Measurements from ENCODE around the gene TNNC1. TPM values are rescaled to one million over a fixed set of nuclear protein-coding genes. Genes with fewer than 3 reads are reported as not detected.

Gene TNNC1
- total RNA-seq, 1 experiment from 2014 or later = 7.2 TPM

DNA sequence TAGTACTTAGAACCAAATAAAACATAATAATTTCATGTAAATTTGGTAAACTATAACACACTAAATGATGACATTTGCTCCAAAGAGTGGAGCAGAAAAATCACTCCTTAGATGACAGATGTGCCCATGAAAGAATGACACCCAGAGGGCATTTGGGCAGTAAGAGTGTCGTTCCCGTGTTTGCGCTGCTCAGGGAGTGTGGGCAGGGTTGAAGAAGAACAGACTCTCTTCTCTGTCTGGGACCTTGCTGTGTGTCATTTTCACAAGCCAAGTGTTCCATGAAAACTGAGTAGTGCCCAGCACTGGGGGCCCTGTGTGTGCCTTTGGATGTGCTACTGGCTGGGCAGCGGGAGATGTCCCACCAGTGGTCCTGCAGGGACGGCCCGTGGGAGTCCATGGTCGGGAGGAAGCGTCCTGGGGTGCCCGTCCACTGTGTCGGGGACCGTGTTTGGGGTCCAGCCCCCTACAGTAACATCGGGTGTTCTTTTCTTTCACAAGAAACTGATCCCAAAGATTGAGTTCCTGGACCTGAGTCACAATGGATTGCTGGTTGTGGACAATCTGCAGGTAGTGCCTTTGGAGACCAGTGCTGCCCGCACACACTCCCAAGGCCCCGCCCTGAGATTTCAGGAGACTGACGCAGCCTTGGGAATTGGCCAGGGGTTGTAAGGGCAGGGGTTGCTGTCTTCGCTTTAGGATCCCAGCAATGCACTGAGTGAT lies 23.4 kb upstream of the TNNC1 start:
- no peaks in the 10 kb centered on the region for H3K27me3 ChIP-seq (ENCODE audit: control insufficient read depth, insufficient read depth, low read length)
- H3K4me3 ChIP-seq (ENCODE audit: insufficient read depth, low read depth, low read length) = no peak overlapping the region
- no peak for DNase-seq
- peaks cover 63% of the 10 kb centered on the region for H3K36me3 ChIP-seq (replicated peaks; ENCODE audit: control insufficient read depth, insufficient read depth, low read length)

DNA sequence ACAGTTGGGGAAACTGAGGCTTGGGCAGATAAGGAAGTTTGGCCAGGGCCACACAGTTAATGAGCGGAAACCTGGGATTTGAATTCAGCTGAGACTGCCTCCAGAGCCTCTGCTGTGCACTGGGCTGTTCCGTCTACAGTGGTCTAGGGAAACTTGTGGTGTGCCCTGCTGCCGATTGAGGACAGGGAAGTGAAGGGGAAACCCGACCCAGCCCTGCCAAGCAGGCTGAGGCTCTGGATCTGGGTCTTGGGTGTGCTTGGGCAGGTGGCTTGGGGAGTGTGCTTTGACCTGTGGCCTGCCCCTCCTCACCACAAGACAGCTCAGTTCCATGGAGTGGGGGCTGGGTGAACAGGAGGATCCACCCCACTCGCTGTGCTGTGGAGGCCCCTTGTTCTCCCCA lies 19.2 kb upstream of the TNNC1 start:
- no peak overlapping the region for H3K4me3 ChIP-seq (ENCODE audit: insufficient read depth, low read depth, low read length)
- H3K36me3 ChIP-seq (replicated peaks; ENCODE audit: control insufficient read depth, insufficient read depth, low read length) = peaks cover 52% of the 10 kb centered on the region
- no peak for DNase-seq
- no peaks in the 10 kb centered on the region for H3K27me3 ChIP-seq (ENCODE audit: control insufficient read depth, insufficient read depth, low read length)

DNA sequence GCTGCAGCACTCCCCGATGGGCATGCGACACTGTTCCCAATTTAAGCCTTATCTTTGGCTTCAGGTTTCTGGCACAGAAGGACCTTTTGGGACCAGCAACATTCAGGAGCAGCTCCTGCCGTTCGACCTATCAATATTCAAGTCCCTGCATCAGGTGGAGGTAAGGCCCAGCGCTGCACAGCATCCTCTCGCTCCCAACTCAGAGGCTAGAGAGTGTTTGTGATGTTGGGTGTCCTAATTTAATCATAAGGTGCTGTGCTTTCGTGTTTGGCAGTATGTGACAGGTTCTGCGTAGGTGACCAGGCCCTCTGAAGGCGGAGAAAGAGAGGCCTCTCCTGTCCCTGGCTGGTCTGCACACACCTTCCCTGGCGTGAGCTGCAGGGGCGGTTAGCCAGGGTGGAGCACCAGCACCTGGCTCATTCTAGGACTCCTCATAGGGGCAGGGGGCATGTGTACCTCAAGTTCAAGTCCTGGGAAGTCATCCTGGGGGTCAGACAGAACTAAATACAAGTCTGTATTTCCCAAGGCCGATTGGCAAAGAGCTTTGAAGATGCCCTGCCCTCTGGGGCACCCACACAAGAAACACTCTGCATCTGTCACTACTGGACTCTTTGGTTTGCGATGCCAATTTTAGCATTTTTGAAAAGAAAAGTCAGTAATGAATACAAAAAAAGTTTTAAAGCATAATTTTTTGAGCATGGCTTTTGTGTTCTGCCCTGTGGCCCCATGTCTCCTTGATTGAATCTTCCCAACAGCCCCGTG lies 18.6 kb upstream of the TNNC1 start:
- H3K27me3 ChIP-seq (ENCODE audit: control insufficient read depth, insufficient read depth, low read length) = no peaks in the 10 kb centered on the region
- H3K4me3 ChIP-seq (ENCODE audit: insufficient read depth, low read depth, low read length) = no peak overlapping the region
- H3K36me3 ChIP-seq (replicated peaks; ENCODE audit: control insufficient read depth, insufficient read depth, low read length) = peaks cover 47% of the 10 kb centered on the region
- no peak for DNase-seq

DNA sequence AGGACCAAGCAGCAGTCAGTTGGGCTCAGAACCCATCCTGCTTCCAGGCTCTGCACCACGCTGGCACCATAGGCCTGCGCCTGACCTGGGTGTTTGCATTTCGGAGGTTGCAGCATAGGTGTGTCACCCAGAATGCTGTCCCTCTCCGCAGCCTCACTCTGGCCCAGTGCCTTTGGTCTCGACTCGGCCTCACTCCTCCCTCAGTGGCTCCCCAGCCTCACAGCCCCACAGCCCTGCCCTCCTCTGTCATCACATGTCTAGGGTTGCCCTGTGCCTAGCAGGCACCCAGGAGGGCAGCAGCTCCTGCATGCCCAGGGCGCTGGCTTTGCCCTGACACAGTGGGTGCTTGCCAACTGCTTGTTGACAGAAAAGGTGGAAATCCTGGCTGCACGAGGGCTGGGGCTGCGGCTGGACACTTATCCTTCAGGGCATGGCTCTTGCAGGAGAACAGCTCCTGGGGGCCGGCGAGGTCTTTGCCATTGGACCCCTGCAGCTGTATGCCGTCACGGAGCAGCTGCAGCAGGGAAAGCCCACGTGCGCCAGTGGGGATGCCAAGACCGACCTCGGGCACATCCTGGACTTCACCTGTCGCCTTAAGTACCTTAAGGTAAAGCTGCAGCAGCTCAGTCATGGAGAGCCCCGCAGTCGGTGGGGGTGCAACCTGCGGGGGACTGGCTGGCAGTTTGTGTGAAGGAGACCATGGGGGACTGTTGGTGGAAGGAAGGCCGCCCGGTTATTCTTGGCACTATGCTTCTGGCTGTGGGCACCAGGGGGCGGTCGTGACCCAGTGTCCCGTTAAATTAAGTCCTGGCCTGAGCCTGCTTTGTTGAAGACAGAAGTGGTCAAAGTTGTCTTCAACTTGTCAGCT lies 17.8 kb upstream of the TNNC1 start:
- Histone ChIP-seq H3K36me3 (replicated peaks; ENCODE audit: control insufficient read depth, insufficient read depth, low read length) (peaks cover 44% of the 10 kb centered on the region), H3K27me3 (ENCODE audit: control insufficient read depth, insufficient read depth, low read length) (no peaks in the 10 kb centered on the region), H3K4me3 (ENCODE audit: insufficient read depth, low read depth, low read length) (no peak overlapping the region)
- peak; percentile 89 for DNase-seq

DNA sequence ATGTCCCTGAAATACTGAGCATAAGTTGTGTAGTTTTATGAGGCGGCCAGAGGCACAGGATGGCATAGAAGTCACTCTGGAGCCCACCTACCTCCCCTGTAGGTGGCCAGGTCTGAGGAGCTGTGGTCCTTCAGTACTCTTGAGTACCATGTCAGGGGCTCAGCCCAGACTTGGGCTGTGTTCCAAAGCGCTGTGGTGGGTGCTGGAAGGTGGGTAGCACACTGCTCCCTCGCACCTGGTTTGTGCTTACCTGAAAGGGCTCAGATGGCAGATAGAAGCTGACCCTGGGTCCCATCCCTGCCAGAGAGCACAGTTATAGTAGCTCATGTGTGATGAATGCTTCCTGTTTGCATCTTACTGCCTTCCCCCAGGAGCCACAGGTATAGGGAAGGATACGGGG lies 17.1 kb upstream of the TNNC1 start:
- no peak overlapping the region for H3K4me3 ChIP-seq (ENCODE audit: insufficient read depth, low read depth, low read length)
- peaks cover 39% of the 10 kb centered on the region for H3K36me3 ChIP-seq (replicated peaks; ENCODE audit: control insufficient read depth, insufficient read depth, low read length)
- DNase-seq = no peak
- H3K27me3 ChIP-seq (ENCODE audit: control insufficient read depth, insufficient read depth, low read length) = no peaks in the 10 kb centered on the region

DNA sequence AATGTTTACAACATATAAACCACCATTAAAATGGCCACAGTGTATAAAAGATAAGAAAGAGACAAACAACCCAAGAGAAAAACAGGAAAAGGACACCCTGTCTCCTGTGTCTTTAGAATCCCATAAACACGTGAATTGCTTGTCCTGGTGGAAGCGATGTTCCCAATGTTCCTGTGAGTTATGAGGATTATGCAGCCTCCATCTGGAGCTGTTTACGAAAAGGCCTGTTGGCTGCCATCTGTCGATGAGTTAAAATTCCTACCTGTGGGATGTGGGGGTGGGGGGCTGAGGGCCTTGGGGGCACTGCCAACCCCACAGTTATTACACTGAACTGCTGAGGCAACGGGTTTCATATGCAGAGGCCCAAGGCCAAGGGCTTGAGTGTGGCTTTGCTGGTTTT lies 15.2 kb upstream of the TNNC1 start:
- no peaks in the 10 kb centered on the region for H3K27me3 ChIP-seq (ENCODE audit: control insufficient read depth, insufficient read depth, low read length)
- DNase-seq = no peak
- no peak overlapping the region for H3K4me3 ChIP-seq (ENCODE audit: insufficient read depth, low read depth, low read length)
- H3K36me3 ChIP-seq (replicated peaks; ENCODE audit: control insufficient read depth, insufficient read depth, low read length) = peaks cover 32% of the 10 kb centered on the region

DNA sequence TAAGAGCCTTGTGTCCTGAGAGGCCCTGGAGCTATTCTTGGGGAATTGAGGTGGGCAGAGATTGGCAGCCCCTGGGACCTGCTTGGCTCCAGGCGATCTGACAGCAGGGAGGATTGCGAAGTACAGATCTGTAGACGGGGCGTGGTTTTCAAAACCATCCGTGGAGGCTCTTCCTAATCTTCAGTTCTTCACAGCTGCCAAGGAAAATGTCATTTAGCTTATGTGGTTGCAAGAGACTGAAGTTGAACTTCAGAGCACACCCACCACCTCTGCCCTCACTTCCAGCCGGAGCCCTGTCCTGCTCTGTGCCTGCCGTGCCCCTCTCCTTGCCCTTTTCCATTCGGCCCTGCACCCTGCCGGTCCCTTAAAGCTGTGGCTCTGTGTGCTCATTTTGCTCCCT lies 14.5 kb upstream of the TNNC1 start:
- no peak for DNase-seq
- no peak overlapping the region for H3K4me3 ChIP-seq (ENCODE audit: insufficient read depth, low read depth, low read length)
- no peaks in the 10 kb centered on the region for H3K27me3 ChIP-seq (ENCODE audit: control insufficient read depth, insufficient read depth, low read length)
- H3K36me3 ChIP-seq (replicated peaks; ENCODE audit: control insufficient read depth, insufficient read depth, low read length) = peaks cover 26% of the 10 kb centered on the region

DNA sequence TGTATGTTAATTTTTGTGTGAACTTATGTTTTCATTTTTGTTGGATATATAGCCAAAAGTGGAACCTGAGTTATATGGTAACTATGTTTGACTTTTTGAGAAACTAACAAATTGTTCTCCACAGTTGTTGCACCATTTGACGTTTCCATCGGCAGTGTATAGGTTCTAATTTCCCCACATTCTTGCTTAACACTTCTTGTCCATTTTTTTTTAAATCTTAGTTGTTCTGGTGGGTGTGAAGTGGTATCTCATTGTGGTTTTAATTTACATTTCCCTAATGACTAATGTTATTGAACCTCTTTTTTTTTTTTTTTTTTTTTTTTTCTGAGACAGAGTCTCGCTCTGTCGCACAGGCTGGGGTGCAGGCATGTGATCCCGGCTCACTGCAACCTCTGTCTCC lies 9.6 kb upstream of the TNNC1 start:
- Histone ChIP-seq H3K27me3 (ENCODE audit: control insufficient read depth, insufficient read depth, low read length) (no peaks in the 10 kb centered on the region), H3K4me3 (ENCODE audit: insufficient read depth, low read depth, low read length) (no peak overlapping the region), H3K36me3 (replicated peaks; ENCODE audit: control insufficient read depth, insufficient read depth, low read length) (peaks cover 18% of the 10 kb centered on the region)
- no peak for DNase-seq

DNA sequence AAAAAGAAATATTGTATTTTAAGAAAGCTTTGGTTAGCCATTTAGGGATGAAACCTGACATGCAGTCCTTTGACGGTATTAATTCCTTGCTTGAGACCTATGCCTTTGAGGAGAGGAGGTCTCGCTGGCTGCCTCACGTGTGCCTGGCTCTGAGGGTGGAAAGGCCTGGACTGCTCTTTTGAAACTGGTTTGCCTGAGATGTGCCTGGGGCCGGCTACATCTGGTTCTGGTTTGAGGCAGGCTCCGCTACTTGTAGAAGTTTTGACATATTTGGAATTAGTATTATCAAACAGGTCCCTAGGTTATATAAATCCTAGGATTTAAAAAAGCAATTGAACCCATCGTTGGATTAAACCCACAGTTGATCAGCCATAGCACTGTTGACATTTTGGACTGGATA lies 8.0 kb upstream of the TNNC1 start:
- Histone ChIP-seq H3K36me3 (replicated peaks; ENCODE audit: control insufficient read depth, insufficient read depth, low read length) (peaks cover 27% of the 10 kb centered on the region), H3K27me3 (ENCODE audit: control insufficient read depth, insufficient read depth, low read length) (no peaks in the 10 kb centered on the region), H3K4me3 (ENCODE audit: insufficient read depth, low read depth, low read length) (no peak overlapping the region)
- DNase-seq = no peak

DNA sequence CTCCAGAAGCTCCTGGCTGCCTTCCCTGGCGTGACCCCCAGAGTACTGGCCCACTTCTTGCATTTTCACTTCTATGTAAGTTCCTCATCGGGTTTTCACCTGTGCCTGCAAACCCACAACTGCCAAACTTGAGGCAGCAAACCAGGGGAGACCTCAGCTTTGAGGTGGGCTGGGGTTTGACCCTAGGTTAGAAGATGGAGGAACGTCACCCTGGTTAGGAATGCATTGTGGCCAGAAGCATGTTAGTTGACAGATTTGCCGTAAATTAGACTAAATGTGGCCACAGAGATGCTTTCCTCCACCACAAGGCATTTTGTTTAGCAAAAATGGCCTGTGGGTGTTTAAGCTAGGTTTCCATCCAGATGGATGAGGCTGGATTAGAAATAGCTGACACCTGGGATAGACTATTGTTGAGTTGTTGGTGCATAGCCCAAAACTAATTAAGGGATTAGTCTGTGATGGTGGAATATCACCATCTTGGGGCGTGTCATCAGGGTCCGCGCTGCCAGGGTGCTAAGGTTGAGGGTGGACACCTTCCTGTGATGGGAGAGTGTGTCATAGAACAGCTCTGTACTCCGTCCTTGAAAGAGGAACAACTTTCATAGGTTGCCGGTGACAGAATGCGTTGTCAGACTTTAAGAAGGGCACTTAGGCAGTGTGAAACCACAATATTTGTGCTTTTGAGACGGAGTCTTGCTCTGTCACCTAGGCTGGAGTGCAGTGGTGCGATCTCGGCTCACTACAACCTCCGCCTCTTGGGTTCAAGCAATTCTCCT lies 5.1 kb upstream of the TNNC1 start:
- Histone ChIP-seq H3K36me3 (replicated peaks; ENCODE audit: control insufficient read depth, insufficient read depth, low read length) (peaks cover 24% of the 10 kb centered on the region), H3K4me3 (ENCODE audit: insufficient read depth, low read depth, low read length) (no peak overlapping the region), H3K27me3 (ENCODE audit: control insufficient read depth, insufficient read depth, low read length) (no peaks in the 10 kb centered on the region)
- DNase-seq = no peak

DNA sequence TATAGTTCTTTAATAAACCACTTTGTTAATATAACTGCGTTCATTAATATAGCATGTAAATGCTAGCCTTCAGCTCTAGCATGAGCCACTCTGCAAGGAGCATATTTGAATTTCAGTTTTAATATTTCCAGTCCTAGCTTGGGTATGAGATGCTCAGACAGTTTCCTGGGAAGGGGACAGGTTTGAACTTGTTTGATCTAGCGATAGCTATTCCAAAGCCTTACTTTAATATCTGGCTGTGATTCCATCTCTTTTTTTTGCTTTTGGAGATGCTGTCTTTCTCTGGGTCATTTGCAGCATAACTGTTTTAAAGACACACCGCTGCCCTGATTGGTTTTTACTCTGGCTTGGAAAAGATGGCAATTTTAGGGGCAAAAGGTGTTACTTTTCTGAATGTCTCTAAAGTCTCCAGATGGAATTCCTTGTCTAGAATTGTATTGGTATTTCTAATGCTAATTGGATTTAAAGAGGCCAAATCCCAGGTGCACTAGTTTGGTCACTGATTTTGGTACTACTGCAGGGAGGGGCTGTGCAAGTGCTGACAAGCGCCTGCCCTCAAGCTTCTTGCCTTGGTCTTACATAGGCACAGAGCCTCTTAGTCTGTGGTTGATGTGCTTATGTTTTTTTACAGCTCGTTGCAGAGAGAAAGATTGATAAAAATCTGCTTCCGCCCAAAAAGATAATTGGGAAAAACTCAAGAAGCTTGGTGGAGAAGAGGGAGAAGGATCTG lies 4.4 kb upstream of the TNNC1 start:
- Histone ChIP-seq H3K27me3 (ENCODE audit: control insufficient read depth, insufficient read depth, low read length) (no peaks in the 10 kb centered on the region), H3K4me3 (ENCODE audit: insufficient read depth, low read depth, low read length) (no peak overlapping the region), H3K36me3 (replicated peaks; ENCODE audit: control insufficient read depth, insufficient read depth, low read length) (peaks cover 24% of the 10 kb centered on the region)
- no peak for DNase-seq

DNA sequence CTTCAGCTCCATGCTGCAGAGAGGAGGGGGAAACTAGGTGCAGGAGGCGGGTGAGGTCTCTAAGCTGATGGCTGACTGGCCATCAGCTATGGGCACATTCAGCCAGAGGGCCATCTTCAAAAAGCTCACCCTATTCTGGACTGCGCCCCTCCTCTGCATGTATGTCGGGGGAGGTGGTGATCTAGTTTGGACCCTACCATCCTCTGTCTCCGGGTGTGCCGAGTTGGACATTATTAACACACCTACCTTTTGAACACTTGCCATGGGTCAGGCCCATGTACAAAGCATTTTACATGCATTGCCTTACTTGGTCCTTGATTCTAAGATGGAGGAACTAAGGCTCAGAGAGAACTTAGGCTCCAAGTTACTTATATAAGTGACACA lies 3.0 kb upstream of the TNNC1 start:
- Histone ChIP-seq H3K27me3 (ENCODE audit: control insufficient read depth, insufficient read depth, low read length) (no peaks in the 10 kb centered on the region), H3K4me3 (ENCODE audit: insufficient read depth, low read depth, low read length) (peak overlapping the region; percentile 83), H3K36me3 (replicated peaks; ENCODE audit: control insufficient read depth, insufficient read depth, low read length) (peaks cover 24% of the 10 kb centered on the region)
- DNase-seq = no peak

DNA sequence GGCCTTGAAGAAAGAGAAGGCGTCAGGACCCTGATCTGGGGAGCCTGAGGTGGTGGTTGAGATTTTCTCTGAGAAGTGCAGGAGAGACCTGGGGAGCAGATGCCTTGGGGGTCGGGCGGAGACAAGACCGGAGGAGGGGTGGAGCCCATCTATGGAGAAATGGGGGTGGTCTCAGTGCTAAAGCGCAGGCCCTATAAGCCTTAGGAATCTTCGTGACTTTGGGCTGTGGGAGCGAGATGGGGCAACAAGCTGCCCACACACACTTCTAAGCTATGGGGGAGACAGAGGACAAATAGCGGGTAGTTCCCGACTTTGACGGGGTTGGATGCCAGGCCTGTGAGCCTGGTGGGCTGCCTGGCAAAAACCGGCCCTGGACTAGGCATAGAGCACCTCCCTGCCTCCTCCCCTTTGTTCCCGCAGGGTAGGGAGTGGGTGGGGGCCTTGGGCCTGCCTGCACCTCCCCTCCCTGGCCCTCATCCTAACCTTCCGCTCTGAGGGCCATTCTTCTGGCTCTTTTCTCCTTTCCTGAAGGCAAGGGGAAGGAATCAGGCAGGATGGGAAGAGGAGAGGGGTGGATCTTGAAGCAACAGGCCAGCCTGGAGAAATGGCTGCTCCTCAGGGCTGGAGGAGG lies 2.4 kb upstream of the TNNC1 start:
- peak overlapping the region; percentile 83 for H3K4me3 ChIP-seq (ENCODE audit: insufficient read depth, low read depth, low read length)
- H3K36me3 ChIP-seq (replicated peaks; ENCODE audit: control insufficient read depth, insufficient read depth, low read length) = peaks cover 24% of the 10 kb centered on the region
- DNase-seq = peak; percentile 83
- no peaks in the 10 kb centered on the region for H3K27me3 ChIP-seq (ENCODE audit: control insufficient read depth, insufficient read depth, low read length)

Data from H7 (cell line).